PC-3 (cell line): ENCODE results near the gene PDPN. TPM values are rescaled to one million over a fixed set of nuclear protein-coding genes. Genes with fewer than 3 reads are reported as not detected.

ENCODE experiments used
- ATAC-seq: fragments of 200-7000 bp; cut with Tn5 transposase; 2 replicates; pipeline ENCODE4 v1.9.1; 2020; ENCODE audit warnings: mild to moderate bottlenecking, moderate library complexity
- BruUV-seq: library from RNA; stranded (reverse); fragments of 400-500 nt; replicated peaks from 2 replicates; lab custom pipeline; 2021; lab: Mats Ljungman, UMichigan
- CTCF ChIA-PET: fragments of 300-600 bp; sonication (Branson Sonifier 250); formaldehyde crosslinking; loops from one replicate; lab custom pipeline; 2022; ENCODE audit warnings: antibody characterized with exemption; lab: Charles Lee
- POLR2A ChIA-PET: fragments of 300-600 bp; sonication (Branson Sonifier 250); formaldehyde crosslinking; loops from one replicate; lab custom pipeline; 2022; ENCODE audit warnings: antibody characterized with exemption; ENCODE audit not compliant: unreplicated experiment; lab: Charles Lee
- DNase-seq: peaks from one replicate; pipeline ENCODE4 v3.0.0-alpha.2; 2015
- H2AFZ ChIP-seq: fragments of 300-600 bp; sonication (generic); 2 replicates; pipeline ENCODE4 v1.6.0; 2016; ENCODE audit warnings: antibody characterized with exemption, low read length
- H3F3A ChIP-seq: fragments of 300-600 bp; sonication (generic); one replicate; pipeline ENCODE4 v1.6.0; 2017; ENCODE audit warnings: antibody characterized with exemption, low read length, control low read depth, mild to moderate bottlenecking; ENCODE audit not compliant: unreplicated experiment
- H3K27ac ChIP-seq: fragments of 300-600 bp; sonication (generic); 2 replicates; pipeline ENCODE4 v1.5.1; 2016; ENCODE audit warnings: mild to moderate bottlenecking, low read length
- H3K27me3 ChIP-seq: fragments of 300-600 bp; sonication (generic); 2 replicates; pipeline ENCODE4 v1.6.1; 2016; ENCODE audit warnings: low read length, mixed read lengths
- H3K36me3 ChIP-seq: fragments of 300-600 bp; sonication (generic); 2 replicates; pipeline ENCODE4 v1.6.1; 2016; ENCODE audit warnings: low read depth, mixed run types, low read length, mixed read lengths
- H3K4me1 ChIP-seq: fragments of 300-600 bp; sonication (generic); 2 replicates; pipeline ENCODE4 v1.5.1; 2016; ENCODE audit warnings: low read length; ENCODE audit not compliant: insufficient read depth
- H3K4me2 ChIP-seq: fragments of 300-600 bp; sonication (generic); 2 replicates; pipeline ENCODE4 v1.6.0; 2016; ENCODE audit warnings: low read length
- H3K4me3 ChIP-seq: fragments of 300-600 bp; sonication (generic); 2 replicates; pipeline ENCODE4 v1.5.1; 2016; ENCODE audit warnings: mild to moderate bottlenecking, low read length, mixed read lengths
- H3K79me2 ChIP-seq: fragments of 300-600 bp; sonication (generic); 2 replicates; pipeline ENCODE4 v1.6.1; 2017; ENCODE audit warnings: low read length, mixed read lengths
- H3K9ac ChIP-seq: fragments of 300-600 bp; sonication (generic); 2 replicates; pipeline ENCODE4 v1.6.0; 2016; ENCODE audit warnings: mild to moderate bottlenecking, low read length
- H3K9me2 ChIP-seq: fragments of 300-600 bp; sonication (generic); replicated peaks from 2 replicates; pipeline ENCODE4 v1.6.1; 2016; ENCODE audit warnings: mixed run types, low read length, mixed read lengths
- H3K9me3 ChIP-seq: fragments of 300-600 bp; sonication (generic); 2 replicates; pipeline ENCODE4 v1.6.1; 2016; ENCODE audit warnings: low read length, mixed read lengths
- H4K20me1 ChIP-seq: fragments of 300-600 bp; sonication (generic); 2 replicates; pipeline ENCODE4 v1.6.1; 2016; ENCODE audit warnings: low read length, mixed read lengths
- CTCF ChIP-seq: fragments of 300-600 bp; sonication (generic); conservative IDR thresholded peaks from 2 replicates; pipeline ENCODE4 v1.5.1; 2017; ENCODE audit warnings: antibody characterized with exemption, low read depth, mild to moderate bottlenecking, low read length
- EZH2 ChIP-seq: fragments of 300-600 bp; sonication (generic); IDR thresholded peaks from one replicate; pipeline ENCODE4 v1.6.1; 2017; ENCODE audit warnings: antibody characterized with exemption, mild to moderate bottlenecking, low read length; ENCODE audit not compliant: unreplicated experiment
- EZH2phosphoT487 ChIP-seq: fragments of 300-600 bp; sonication (generic); IDR thresholded peaks from 2 replicates; pipeline ENCODE4 v1.6.1; 2018; ENCODE audit warnings: mild to moderate bottlenecking, antibody characterized with exemption, low read length, borderline replicate concordance
- intact Hi-C: fragments of 100-400 bp; cut with micrococcal nuclease; formaldehyde crosslinking; loops from 2 replicates; pipeline ENCODE4 v1.9.0; 2023
- total RNA-seq: library from RNA; depleted of rRNA; stranded (reverse); fragments of >200 nt; gene quantifications from 2 replicates; pipeline ENCODE4 v1.2.3, GENCODE V29; 2014

PDPN gene
- total RNA-seq, 1 experiment from 2014 or later: 0.47 TPM

- H3K4me3 ChIP-seq: no peak overlapping the region
- no peak overlapping the region for H3K9ac ChIP-seq
- H4K20me1 ChIP-seq: no peaks in the 10 kb centered on the region
- H3K9me3 ChIP-seq: no peaks in the 10 kb centered on the region
- POLR2A ChIA-PET: no interaction called here
- no peaks in the 10 kb centered on the region for H3K9me2 ChIP-seq
- peaks cover 4% of the 10 kb centered on the region; the same call in 1 of the 2 replicates for H3K27me3 ChIP-seq
- ATAC-seq: no peak
- H3F3A ChIP-seq: no peaks in the 10 kb centered on the region
- TF ChIP-seq EZH2 (no peak), EZH2phosphoT487 (no peak), CTCF (no peak)
- H3K4me1 ChIP-seq: no peaks in the 10 kb centered on the region
- BruUV-seq: no TSS peak
- H3K27ac ChIP-seq: no peak overlapping the region
- H3K4me2 ChIP-seq: no peak overlapping the region
- intact Hi-C loops: no loop called here
- H3K36me3 ChIP-seq: no peaks in the 10 kb centered on the region
- no peak for DNase-seq
- H3K79me2 ChIP-seq: no peaks in the 10 kb centered on the region
- CTCF ChIA-PET: no interaction called here
- H2AFZ ChIP-seq: no peak overlapping the region
These were observed 34.1 kb upstream of the PDPN start for GRCh38 chr1:13549521-13549920.

GRCh38 chr1:13550663-13551062 is 33.0 kb upstream of the PDPN start:
- H3K36me3 ChIP-seq: no peaks in the 10 kb centered on the region
- CTCF ChIA-PET: no interaction called here
- H3K27me3 ChIP-seq: peaks cover 5% of the 10 kb centered on the region
- H3K79me2 ChIP-seq: no peaks in the 10 kb centered on the region
- no peaks in the 10 kb centered on the region for H3K9me2 ChIP-seq
- no peaks in the 10 kb centered on the region for H3K9me3 ChIP-seq
- BruUV-seq: no TSS peak
- H3K27ac ChIP-seq: 0 out of 2 replicates have a peak overlapping the region, but pooled peaks have one; percentile 6
- H4K20me1 ChIP-seq: no peaks in the 10 kb centered on the region
- DNase-seq: peak; percentile 4
- POLR2A ChIA-PET: no interaction called here
- no peaks in the 10 kb centered on the region for H3F3A ChIP-seq
- ATAC-seq: no peak
- no peak overlapping the region for H2AFZ ChIP-seq
- intact Hi-C loops: no loop called here
- H3K4me3 ChIP-seq: no peak overlapping the region
- H3K9ac ChIP-seq: no peak overlapping the region
- no peak for TF ChIP-seq EZH2
- TF ChIP-seq EZH2phosphoT487: no peak
- no peak for TF ChIP-seq CTCF
- no peak overlapping the region for H3K4me2 ChIP-seq
- no peaks in the 10 kb centered on the region for H3K4me1 ChIP-seq

- H3K4me2 ChIP-seq: no peak overlapping the region
- no peak overlapping the region for H3K4me3 ChIP-seq
- no peaks in the 10 kb centered on the region for H3K79me2 ChIP-seq
- H3K9me2 ChIP-seq: no peaks in the 10 kb centered on the region
- H3K4me1 ChIP-seq: no peaks in the 10 kb centered on the region
- POLR2A ChIA-PET: no interaction called here
- no peaks in the 10 kb centered on the region for H3F3A ChIP-seq
- no peak overlapping the region for H2AFZ ChIP-seq
- no peak overlapping the region for H3K27ac ChIP-seq
- DNase-seq (no peak), ATAC-seq (no peak)
- no peaks in the 10 kb centered on the region for H3K9me3 ChIP-seq
- TF ChIP-seq EZH2phosphoT487 (no peak), CTCF (no peak)
- H3K27me3 ChIP-seq: peaks cover 25% of the 10 kb centered on the region
- BruUV-seq: no TSS peak
- intact Hi-C loops: no loop called here
- no peaks in the 10 kb centered on the region for H4K20me1 ChIP-seq
- H3K9ac ChIP-seq: no peak overlapping the region
- H3K36me3 ChIP-seq: no peaks in the 10 kb centered on the region
- CTCF ChIA-PET: no interaction called here
These were observed 28.8 kb upstream of the PDPN start for GRCh38 chr1:13554798-13555197.
